ENCODE data around the gene STAM2. TPM values are rescaled to one million over a fixed set of nuclear protein-coding genes. Genes with fewer than 3 reads are reported as not detected.
"Not testable (repeated sequence)": the region's sequence is repeated elsewhere in the genome, so short reads cannot be mapped to it uniquely, and the experiment has no call there.

The STAM2 gene
- polyA plus RNA-seq, 4 donors, result 8.2 to 27.3 (median 9.8) TPM

GRCh38 chr2:152183401-152184073 is 8.0 kb upstream of the STAM2 start:
- Histone ChIP-seq H3K4me1 (ENCODE audit: control insufficient read depth in 3 of 3, insufficient read depth in 2 of 3, low read depth in 1 of 3, low read length in 2 of 3) (no peaks in the 10 kb centered on the region), H3K36me3 (ENCODE audit: control insufficient read depth in 3 of 3, insufficient read depth in 2 of 3, low read depth in 1 of 3, low read length in 3 of 3) (no peaks in the 10 kb centered on the region), H3K27me3 (ENCODE audit: control insufficient read depth in 3 of 3, insufficient read depth in 3 of 3, low read length in 3 of 3) (no peaks in the 10 kb centered on the region), H3K27ac (ENCODE audit: low read depth in 1 of 3, low read length in 2 of 3) (no peak overlapping the region), H3K4me3 (ENCODE audit: low read depth in 1 of 3, low read length in 3 of 3) (no peak overlapping the region), H3K9me3 (ENCODE audit: control insufficient read depth in 2 of 2, insufficient read depth in 1 of 2, low read depth in 1 of 2, low read length in 1 of 2) (peaks cover 0 to 5% of the 10 kb centered on the region in 2 donors)
- FAIRE-seq, result peak; percentile 5
- 0% methylated on average over 1 of the region's 1 CpG for WGBS, 3 donors
- no peak for DNase-seq

DNA sequence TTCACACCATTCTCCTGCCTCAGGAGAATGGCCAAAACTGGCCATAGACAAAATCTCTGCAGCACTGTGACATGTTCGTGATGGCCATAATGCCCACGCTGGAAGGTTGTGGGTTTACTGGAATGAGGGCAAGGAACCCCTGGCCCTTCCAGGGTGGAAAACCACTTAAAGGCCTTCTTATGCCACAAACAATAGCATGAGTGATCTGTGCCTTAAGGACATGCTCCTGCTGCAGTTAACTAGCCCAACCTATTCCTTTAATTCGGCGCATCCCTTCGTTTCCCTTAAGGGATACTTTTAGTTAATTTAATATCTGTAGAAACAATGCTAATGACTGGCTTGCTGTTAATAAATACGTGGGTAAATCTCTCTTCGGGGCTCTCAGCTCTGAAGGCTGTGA is 2.1 kb upstream of the STAM2 start:
- H3K27me3 ChIP-seq (ENCODE audit: control insufficient read depth in 3 of 3, insufficient read depth in 3 of 3, low read length in 3 of 3); DNase-seq; H3K4me3 ChIP-seq (ENCODE audit: low read depth in 1 of 3, low read length in 3 of 3); H3K27ac ChIP-seq (ENCODE audit: low read depth in 1 of 3, low read length in 2 of 3); H3K9me3 ChIP-seq (ENCODE audit: control insufficient read depth in 2 of 2, insufficient read depth in 1 of 2, low read depth in 1 of 2, low read length in 1 of 2); FAIRE-seq; H3K36me3 ChIP-seq (ENCODE audit: control insufficient read depth in 3 of 3, insufficient read depth in 2 of 3, low read depth in 1 of 3, low read length in 3 of 3): not testable (repeated sequence)
- 92 to 99% (median 96%) methylated on average over 5 to 6 of the region's 7 CpGs for WGBS, 3 donors
- H3K4me1 ChIP-seq (ENCODE audit: control insufficient read depth in 3 of 3, insufficient read depth in 2 of 3, low read depth in 1 of 3, low read length in 2 of 3), result peaks cover 0 to 10% (median 5%) of the 10 kb centered on the region in 3 donors

- H3K4me3 ChIP-seq (ENCODE audit: low read depth in 1 of 3, low read length in 3 of 3), result peak overlapping the region in 2 of 3 donors; percentile 71 to 92
- WGBS, 3 donors, result 3 to 5% (median 5%) methylated on average over 29 of the region's 29 CpGs
- no peaks in the 10 kb centered on the region for H3K27me3 ChIP-seq (ENCODE audit: control insufficient read depth in 3 of 3, insufficient read depth in 3 of 3, low read length in 3 of 3)
- FAIRE-seq (no peak), DNase-seq (no peak)
- no peaks in the 10 kb centered on the region for H3K36me3 ChIP-seq (ENCODE audit: control insufficient read depth in 3 of 3, insufficient read depth in 2 of 3, low read depth in 1 of 3, low read length in 3 of 3)
- H3K27ac ChIP-seq (ENCODE audit: low read depth in 1 of 3, low read length in 2 of 3), result peak overlapping the region; percentile 93 to 99 (median 97)
- no peaks in the 10 kb centered on the region for H3K9me3 ChIP-seq (ENCODE audit: control insufficient read depth in 2 of 2, insufficient read depth in 1 of 2, low read depth in 1 of 2, low read length in 1 of 2)
- H3K4me1 ChIP-seq (ENCODE audit: control insufficient read depth in 3 of 3, insufficient read depth in 2 of 3, low read depth in 1 of 3, low read length in 2 of 3), result peaks cover 0 to 18% (median 14%) of the 10 kb centered on the region in 3 donors
These were observed 651 bp upstream of the STAM2 start for GRCh38 chr2:152176113-152176714.

- no peaks in the 10 kb centered on the region for H3K36me3 ChIP-seq (ENCODE audit: control insufficient read depth in 3 of 3, insufficient read depth in 2 of 3, low read depth in 1 of 3, low read length in 3 of 3)
- peaks cover 0 to 18% (median 14%) of the 10 kb centered on the region in 3 donors for H3K4me1 ChIP-seq (ENCODE audit: control insufficient read depth in 3 of 3, insufficient read depth in 2 of 3, low read depth in 1 of 3, low read length in 2 of 3)
- H3K27me3 ChIP-seq (ENCODE audit: control insufficient read depth in 3 of 3, insufficient read depth in 3 of 3, low read length in 3 of 3), result no peaks in the 10 kb centered on the region
- no peaks in the 10 kb centered on the region for H3K9me3 ChIP-seq (ENCODE audit: control insufficient read depth in 2 of 2, insufficient read depth in 1 of 2, low read depth in 1 of 2, low read length in 1 of 2)
- DNase-seq (no peak), FAIRE-seq (no peak)
- H3K4me3 ChIP-seq (ENCODE audit: low read depth in 1 of 3, low read length in 3 of 3), result peak overlapping the region; percentile 67 to 92 (median 71)
- 0 to 1% (median 1%) methylated on average over 10 of the region's 10 CpGs for WGBS, 3 donors
- H3K27ac ChIP-seq (ENCODE audit: low read depth in 1 of 3, low read length in 2 of 3), result peak overlapping the region; percentile 93 to 99 (median 97)
These were observed 573 bp downstream of the STAM2 start for GRCh38 chr2:152175012-152175367.

DNA sequence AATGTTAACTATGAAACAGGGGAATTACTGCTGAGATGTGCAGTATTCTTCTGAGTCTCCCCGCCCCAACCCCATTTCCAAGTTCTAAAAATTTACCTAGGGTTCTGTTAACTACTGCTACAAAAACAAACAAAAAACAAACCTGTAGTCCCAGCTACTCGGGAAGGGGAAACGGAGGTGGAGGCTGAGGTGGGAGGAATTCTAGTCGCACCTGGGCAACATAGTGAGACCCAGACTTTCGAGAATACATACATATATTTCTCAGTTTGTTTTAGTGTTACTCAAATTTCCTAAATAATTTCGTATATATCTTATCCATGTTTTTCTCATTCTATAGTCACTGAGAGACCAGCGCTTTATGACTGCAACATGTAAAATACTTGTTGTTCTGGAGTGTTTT is 989 bp downstream of the STAM2 start:
- H3K9me3 ChIP-seq (ENCODE audit: control insufficient read depth in 2 of 2, insufficient read depth in 1 of 2, low read depth in 1 of 2, low read length in 1 of 2), result no peaks in the 10 kb centered on the region
- FAIRE-seq (no peak), DNase-seq (no peak)
- no peaks in the 10 kb centered on the region for H3K36me3 ChIP-seq (ENCODE audit: control insufficient read depth in 3 of 3, insufficient read depth in 2 of 3, low read depth in 1 of 3, low read length in 3 of 3)
- H3K4me3 ChIP-seq (ENCODE audit: low read depth in 1 of 3, low read length in 3 of 3), result peak overlapping the region; percentile 67 to 92 (median 71)
- H3K27me3 ChIP-seq (ENCODE audit: control insufficient read depth in 3 of 3, insufficient read depth in 3 of 3, low read length in 3 of 3), result no peaks in the 10 kb centered on the region
- peaks cover 0 to 18% (median 14%) of the 10 kb centered on the region in 3 donors for H3K4me1 ChIP-seq (ENCODE audit: control insufficient read depth in 3 of 3, insufficient read depth in 2 of 3, low read depth in 1 of 3, low read length in 2 of 3)
- WGBS, 3 donors, result 8 to 27% (median 16%) methylated on average over 7 of the region's 7 CpGs
- H3K27ac ChIP-seq (ENCODE audit: low read depth in 1 of 3, low read length in 2 of 3), result peak overlapping the region; percentile 93 to 99 (median 97)

- H3K9me3 ChIP-seq (ENCODE audit: control insufficient read depth in 2 of 2, insufficient read depth in 1 of 2, low read depth in 1 of 2, low read length in 1 of 2), result no peaks in the 10 kb centered on the region
- H3K4me3 ChIP-seq (ENCODE audit: low read depth in 1 of 3, low read length in 3 of 3), result peak overlapping the region in 1 of 3 donors; percentile 16
- peak; percentile 47 to 64 for DNase-seq
- peaks cover 0 to 18% (median 14%) of the 10 kb centered on the region in 3 donors for H3K4me1 ChIP-seq (ENCODE audit: control insufficient read depth in 3 of 3, insufficient read depth in 2 of 3, low read depth in 1 of 3, low read length in 2 of 3)
- 14 to 48% (median 43%) methylated on average over 2 of the region's 2 CpGs for WGBS, 3 donors
- no peaks in the 10 kb centered on the region for H3K36me3 ChIP-seq (ENCODE audit: control insufficient read depth in 3 of 3, insufficient read depth in 2 of 3, low read depth in 1 of 3, low read length in 3 of 3)
- H3K27me3 ChIP-seq (ENCODE audit: control insufficient read depth in 3 of 3, insufficient read depth in 3 of 3, low read length in 3 of 3), result no peaks in the 10 kb centered on the region
- FAIRE-seq, result no peak
- peak overlapping the region in 1 of 3 donors; percentile 11 for H3K27ac ChIP-seq (ENCODE audit: low read depth in 1 of 3, low read length in 2 of 3)
These were observed 1.7 kb downstream of the STAM2 start for GRCh38 chr2:152173831-152174230.

GRCh38 chr2:152172201-152172785 is 3.3 kb downstream of the STAM2 start:
- H3K4me1 ChIP-seq (ENCODE audit: control insufficient read depth in 3 of 3, insufficient read depth in 2 of 3, low read depth in 1 of 3, low read length in 2 of 3), result peaks cover 0 to 18% (median 14%) of the 10 kb centered on the region in 3 donors
- not testable (repeated sequence) for H3K4me3 ChIP-seq (ENCODE audit: low read depth in 1 of 3, low read length in 3 of 3); H3K9me3 ChIP-seq (ENCODE audit: control insufficient read depth in 2 of 2, insufficient read depth in 1 of 2, low read depth in 1 of 2, low read length in 1 of 2); H3K27me3 ChIP-seq (ENCODE audit: control insufficient read depth in 3 of 3, insufficient read depth in 3 of 3, low read length in 3 of 3); H3K36me3 ChIP-seq (ENCODE audit: control insufficient read depth in 3 of 3, insufficient read depth in 2 of 3, low read depth in 1 of 3, low read length in 3 of 3); FAIRE-seq
- WGBS, 3 donors, result 57 to 73% (median 65%) methylated on average over 5 of the region's 5 CpGs
- H3K27ac ChIP-seq (ENCODE audit: low read depth in 1 of 3, low read length in 2 of 3), result peak overlapping the region; percentile 44 to 76 (median 64)
- DNase-seq, result peak; percentile 41 to 48

GRCh38 chr2:152171718-152172117 is 3.8 kb downstream of the STAM2 start:
- Histone ChIP-seq H3K4me3 (ENCODE audit: low read depth in 1 of 3, low read length in 3 of 3) (no peak overlapping the region), H3K4me1 (ENCODE audit: control insufficient read depth in 3 of 3, insufficient read depth in 2 of 3, low read depth in 1 of 3, low read length in 2 of 3) (peaks cover 2 to 21% (median 14%) of the 10 kb centered on the region in 3 donors), H3K27ac (ENCODE audit: low read depth in 1 of 3, low read length in 2 of 3) (peak overlapping the region; percentile 57 to 76 (median 64)), H3K9me3 (ENCODE audit: control insufficient read depth in 2 of 2, insufficient read depth in 1 of 2, low read depth in 1 of 2, low read length in 1 of 2) (no peaks in the 10 kb centered on the region), H3K36me3 (ENCODE audit: control insufficient read depth in 3 of 3, insufficient read depth in 2 of 3, low read depth in 1 of 3, low read length in 3 of 3) (no peaks in the 10 kb centered on the region), H3K27me3 (ENCODE audit: control insufficient read depth in 3 of 3, insufficient read depth in 3 of 3, low read length in 3 of 3) (no peaks in the 10 kb centered on the region)
- peak; percentile 28 to 50 for DNase-seq
- FAIRE-seq, result no peak
- 37 to 44% (median 41%) methylated on average over 4 of the region's 4 CpGs for WGBS, 3 donors

Data from small intestine (tissue), 7 donors.